GM12892 (cell line): Measurements from ENCODE around the gene DAB2IP.
"Not testable (repeated sequence)": the region's sequence is repeated elsewhere in the genome, so short reads cannot be mapped to it uniquely, and the experiment has no call there.

Source experiments
- POLR2A ChIP-seq: IDR thresholded peaks from 2 replicates; pipeline ENCODE4 v1.6.1; 2011; ENCODE audit warnings: low read depth, low read length, control low read depth
- POLR2AphosphoS5 ChIP-seq: IDR thresholded peaks from 2 replicates; pipeline ENCODE4 v1.6.1; 2011; ENCODE audit warnings: low read depth, low read length, control low read depth

DNA sequence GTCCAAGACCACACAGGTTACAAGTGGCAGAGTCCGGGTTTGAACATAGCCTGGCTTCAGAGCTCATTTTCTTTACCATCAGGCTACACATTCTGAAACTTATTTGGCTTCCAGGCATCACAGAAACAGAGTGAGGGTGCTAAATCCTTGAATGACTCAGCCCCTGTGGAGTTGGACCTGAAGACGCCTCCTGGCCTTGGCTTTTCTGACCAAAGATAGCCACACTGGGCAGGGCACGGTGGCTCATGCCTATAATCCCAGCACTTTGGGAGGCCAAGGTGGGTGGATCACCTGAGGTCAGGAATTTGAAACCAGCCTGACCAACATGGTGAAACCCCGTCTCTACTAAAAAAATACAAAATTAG lies 90.5 kb downstream of the DAB2IP start:
- TF ChIP-seq POLR2A, POLR2AphosphoS5: not testable (repeated sequence)
